ENCODE data around the gene GALNT18.

GALNT18 gene

DNA sequence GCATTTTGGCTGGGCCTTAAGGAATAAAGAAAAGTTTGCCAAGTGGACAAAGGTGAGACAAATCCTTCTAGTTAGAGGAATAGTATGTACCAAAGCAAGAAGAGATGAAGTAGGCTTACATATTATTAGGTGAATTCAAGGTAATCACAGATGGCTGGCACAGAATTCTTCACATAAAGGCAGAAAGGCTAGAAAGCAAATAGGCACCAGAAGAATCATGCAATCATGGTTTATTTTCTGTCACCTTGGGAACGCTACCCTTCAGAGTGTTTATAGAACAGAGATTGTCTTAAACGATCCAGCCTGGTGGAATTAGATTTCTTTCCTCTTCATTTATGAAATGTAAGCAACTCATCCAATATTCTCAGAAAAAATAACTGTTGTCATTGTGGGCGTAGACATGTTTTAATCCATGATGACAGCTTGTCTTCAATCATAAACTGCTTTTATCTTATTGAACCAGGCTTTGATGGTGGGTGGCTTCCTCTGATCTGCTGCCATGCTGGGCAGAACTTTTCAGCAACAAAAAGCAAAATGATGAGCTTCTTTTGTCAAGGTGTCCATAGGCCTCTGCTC lies 219.8 kb downstream of the GALNT18 start:
- no peak overlapping the region for H3K4me3 ChIP-seq (ENCODE audit: low read depth, low read length)
- no peak for DNase-seq (ENCODE audit: low read depth)
- TF ChIP-seq, protein P1, sequence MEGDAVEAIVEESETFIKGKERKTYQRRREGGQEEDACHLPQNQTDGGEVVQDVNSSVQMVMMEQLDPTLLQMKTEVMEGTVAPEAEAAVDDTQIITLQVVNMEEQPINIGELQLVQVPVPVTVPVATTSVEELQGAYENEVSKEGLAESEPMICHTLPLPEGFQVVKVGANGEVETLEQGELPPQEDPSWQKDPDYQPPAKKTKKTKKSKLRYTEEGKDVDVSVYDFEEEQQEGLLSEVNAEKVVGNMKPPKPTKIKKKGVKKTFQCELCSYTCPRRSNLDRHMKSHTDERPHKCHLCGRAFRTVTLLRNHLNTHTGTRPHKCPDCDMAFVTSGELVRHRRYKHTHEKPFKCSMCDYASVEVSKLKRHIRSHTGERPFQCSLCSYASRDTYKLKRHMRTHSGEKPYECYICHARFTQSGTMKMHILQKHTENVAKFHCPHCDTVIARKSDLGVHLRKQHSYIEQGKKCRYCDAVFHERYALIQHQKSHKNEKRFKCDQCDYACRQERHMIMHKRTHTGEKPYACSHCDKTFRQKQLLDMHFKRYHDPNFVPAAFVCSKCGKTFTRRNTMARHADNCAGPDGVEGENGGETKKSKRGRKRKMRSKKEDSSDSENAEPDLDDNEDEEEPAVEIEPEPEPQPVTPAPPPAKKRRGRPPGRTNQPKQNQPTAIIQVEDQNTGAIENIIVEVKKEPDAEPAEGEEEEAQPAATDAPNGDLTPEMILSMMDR (conservative IDR thresholded peaks at IDR 0.05; ENCODE audit: low read depth, low read length), result no peak

- DNase-seq (ENCODE audit: low read depth), result no peak
- TF ChIP-seq, protein P1 (conservative IDR thresholded peaks at IDR 0.05; ENCODE audit: low read depth, low read length), result peak; percentile 38
- no peak overlapping the region for H3K4me3 ChIP-seq (ENCODE audit: low read depth, low read length)
Measured at GRCh38 chr11:11400635-11401232, 221.1 kb downstream of the GALNT18 start.

- DNase-seq (ENCODE audit: low read depth), result no peak
- TF ChIP-seq, protein P1 (conservative IDR thresholded peaks at IDR 0.05; ENCODE audit: low read depth, low read length), result no peak
Measured at GRCh38 chr11:11400121-11400520, 221.7 kb downstream of the GALNT18 start.

DNA sequence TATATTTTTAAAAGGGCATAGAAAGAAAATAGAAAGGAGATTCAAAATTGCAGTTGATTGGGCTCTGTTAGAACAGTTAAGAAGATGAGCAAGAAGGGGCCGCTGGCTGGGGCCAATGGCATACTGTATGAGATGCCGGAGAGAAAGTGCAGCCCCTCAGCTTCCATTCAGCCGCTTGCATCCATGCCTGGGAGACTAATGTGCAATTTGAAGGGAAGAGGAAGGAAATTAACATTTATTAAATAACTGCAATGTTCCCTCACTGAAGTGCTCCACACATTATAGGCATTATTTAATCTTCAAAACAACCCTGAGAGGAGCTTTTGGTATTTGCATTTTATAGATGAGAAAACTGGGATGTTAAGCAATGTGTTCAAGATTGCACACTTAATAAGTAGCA lies 224.0 kb downstream of the GALNT18 start:
- no peak overlapping the region for H3K4me3 ChIP-seq (ENCODE audit: low read depth, low read length)
- DNase-seq (ENCODE audit: low read depth), result no peak
- TF ChIP-seq, protein P1 (conservative IDR thresholded peaks at IDR 0.05; ENCODE audit: low read depth, low read length), result no peak

More at GRCh38 chr11:11400121-11400520, 221.7 kb downstream of the GALNT18 start:
- H3K4me3 ChIP-seq (ENCODE audit: low read depth, low read length), result no peak overlapping the region

DNA sequence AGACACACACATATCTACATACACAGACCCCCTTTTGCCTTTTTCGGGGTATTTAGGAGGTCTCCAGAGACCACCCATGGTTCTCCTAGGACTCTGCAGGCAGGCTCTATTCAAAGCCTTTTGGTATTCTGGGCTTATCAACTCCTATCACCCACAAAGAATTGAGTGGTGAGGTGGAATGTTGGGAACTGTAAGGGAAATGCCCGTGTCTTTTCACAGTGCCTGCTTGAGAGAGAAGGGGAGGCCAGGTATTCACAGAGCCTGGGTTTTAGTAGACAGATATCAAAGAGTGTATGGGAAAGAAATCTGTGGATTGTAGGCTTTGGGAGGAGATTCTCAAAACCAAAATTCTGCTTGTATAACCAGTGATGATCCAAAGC lies 224.8 kb downstream of the GALNT18 start:
- DNase-seq (ENCODE audit: low read depth), result no peak
- TF ChIP-seq, protein P1 (conservative IDR thresholded peaks at IDR 0.05; ENCODE audit: low read depth, low read length), result no peak
- H3K4me3 ChIP-seq (ENCODE audit: low read depth, low read length), result no peak overlapping the region

- peak; percentile 17 for DNase-seq (ENCODE audit: low read depth)
- no peak overlapping the region for H3K4me3 ChIP-seq (ENCODE audit: low read depth, low read length)
- TF ChIP-seq, protein P1 (conservative IDR thresholded peaks at IDR 0.05; ENCODE audit: low read depth, low read length), result no peak
Measured at GRCh38 chr11:11396301-11397035, 225.3 kb downstream of the GALNT18 start.
